AG20443 (cell line): ENCODE measurements around the gene PSTPIP2.
A peak's percentile ranks its signal among the peaks of the same experiment; 100 is the strongest.

Source experiments
- DNase-seq: peaks from one replicate; pipeline ENCODE4 v3.0.0; 2012; ENCODE audit warnings: low spot score, mixed read lengths

Gene PSTPIP2

GRCh38 chr18:46035696-46036680, 36.1 kb downstream of the PSTPIP2 start:
- peak; percentile 69 for DNase-seq

GRCh38 chr18:46034230-46034629, 37.8 kb downstream of the PSTPIP2 start:
- DNase-seq = no peak

GRCh38 chr18:46031741-46032140, 40.3 kb downstream of the PSTPIP2 start:
- no peak for DNase-seq

- DNase-seq = no peak
These were observed 43.5 kb downstream of the PSTPIP2 start for GRCh38 chr18:46028536-46028891.

GRCh38 chr18:46019936-46020335, 52.1 kb downstream of the PSTPIP2 start:
- peak; percentile 29 for DNase-seq

GRCh38 chr18:46013484-46014189, 58.4 kb downstream of the PSTPIP2 start:
- no peak for DNase-seq

GRCh38 chr18:46010676-46011075, 61.4 kb downstream of the PSTPIP2 start:
- no peak for DNase-seq

GRCh38 chr18:46010050-46010449, 62.0 kb downstream of the PSTPIP2 start:
- no peak for DNase-seq

GRCh38 chr18:46009125-46009840, 62.8 kb downstream of the PSTPIP2 start:
- no peak for DNase-seq

GRCh38 chr18:46008531-46008930, 63.5 kb downstream of the PSTPIP2 start:
- DNase-seq = no peak

- DNase-seq = no peak
These were observed 64.9 kb downstream of the PSTPIP2 start for GRCh38 chr18:46007165-46007564.

- DNase-seq = no peak
These were observed 69.1 kb downstream of the PSTPIP2 start for GRCh38 chr18:46002934-46003333.

GRCh38 chr18:46001892-46002291, 70.2 kb downstream of the PSTPIP2 start:
- DNase-seq = no peak

GRCh38 chr18:46001074-46001473, 71.0 kb downstream of the PSTPIP2 start:
- DNase-seq = no peak

GRCh38 chr18:45999536-45999935, 72.5 kb downstream of the PSTPIP2 start:
- DNase-seq = no peak

- no peak for DNase-seq
These were observed 73.8 kb downstream of the PSTPIP2 start for GRCh38 chr18:45998244-45998643.

- DNase-seq = no peak
These were observed 74.3 kb downstream of the PSTPIP2 start for GRCh38 chr18:45997700-45998151.

GRCh38 chr18:45995461-45995860, 76.6 kb downstream of the PSTPIP2 start:
- no peak for DNase-seq

- DNase-seq = peak; percentile 74
These were observed 78.6 kb downstream of the PSTPIP2 start for GRCh38 chr18:45993438-45993837.

GRCh38 chr18:45992527-45992926, 79.5 kb downstream of the PSTPIP2 start:
- peak; percentile 52 for DNase-seq

- DNase-seq = no peak
These were observed 80.3 kb downstream of the PSTPIP2 start for GRCh38 chr18:45991788-45992187.

- no peak for DNase-seq
These were observed 87.4 kb downstream of the PSTPIP2 start for GRCh38 chr18:45984546-45985235.
